DLD1 (cell line): Measurements from ENCODE around the gene HMOX2.

Experiments used
- in situ Hi-C: cut with HindIII; loops from 2 replicates; pipeline ENCODE4 v1.10.0; 2017; ENCODE audit warnings: low sequenced_read_pairs

Gene HMOX2, protein sequence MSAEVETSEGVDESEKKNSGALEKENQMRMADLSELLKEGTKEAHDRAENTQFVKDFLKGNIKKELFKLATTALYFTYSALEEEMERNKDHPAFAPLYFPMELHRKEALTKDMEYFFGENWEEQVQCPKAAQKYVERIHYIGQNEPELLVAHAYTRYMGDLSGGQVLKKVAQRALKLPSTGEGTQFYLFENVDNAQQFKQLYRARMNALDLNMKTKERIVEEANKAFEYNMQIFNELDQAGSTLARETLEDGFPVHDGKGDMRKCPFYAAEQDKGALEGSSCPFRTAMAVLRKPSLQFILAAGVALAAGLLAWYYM

GRCh38 chr16:4475880-4476788 is at the start of gene HMOX2:
Gene HMOX2, plus strand, starts transcription at chr16:4476398. Its CDS starts 29,127 bp downstream, at chr16:4505525.
- in situ Hi-C loops, result no loop called here

- in situ Hi-C loops, result no loop called here
Measured at GRCh38 chr16:4426722-4427372, 49.4 kb upstream of the HMOX2 start.

DNA sequence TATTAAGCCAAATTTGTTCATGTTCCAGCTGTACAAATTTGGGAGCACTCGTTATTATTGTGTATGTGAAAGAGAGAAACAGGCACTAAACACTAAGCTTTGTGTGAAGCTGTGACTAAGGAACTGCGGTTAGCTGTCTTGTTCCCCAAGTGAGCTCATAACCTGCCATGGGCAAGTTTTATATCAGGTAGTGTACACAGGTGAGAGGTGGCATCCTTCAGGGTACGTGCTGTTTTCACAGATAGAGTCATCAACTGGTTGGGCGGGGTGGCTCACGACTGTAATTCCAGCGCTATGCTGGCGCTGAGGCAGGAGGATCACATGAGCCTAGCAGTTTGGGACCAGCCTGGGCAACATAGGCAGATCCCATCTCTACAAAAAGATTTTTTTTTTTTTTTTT is 47.7 kb upstream of the HMOX2 start:
- in situ Hi-C loops, result no loop called here

DNA sequence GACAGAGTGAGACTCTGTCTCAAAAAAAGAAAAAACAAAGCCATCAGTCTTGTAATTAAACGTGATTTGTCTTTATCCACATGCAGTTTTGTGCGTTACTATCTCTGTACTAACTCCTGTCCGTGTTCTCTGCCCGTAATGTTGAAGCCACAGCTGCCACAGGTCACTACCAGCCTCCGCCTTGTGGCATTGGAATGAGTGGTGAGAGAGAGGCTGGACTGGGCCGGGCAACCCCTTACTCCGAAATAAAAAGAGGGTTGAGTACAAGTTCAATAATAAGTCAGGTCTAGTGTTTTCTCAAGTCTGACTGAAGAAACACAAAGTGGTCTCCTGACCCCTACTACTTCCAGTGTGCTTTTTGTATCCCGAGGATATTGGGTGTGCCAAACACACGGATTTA is 45.2 kb upstream of the HMOX2 start:
- in situ Hi-C loops, result no loop called here

DNA sequence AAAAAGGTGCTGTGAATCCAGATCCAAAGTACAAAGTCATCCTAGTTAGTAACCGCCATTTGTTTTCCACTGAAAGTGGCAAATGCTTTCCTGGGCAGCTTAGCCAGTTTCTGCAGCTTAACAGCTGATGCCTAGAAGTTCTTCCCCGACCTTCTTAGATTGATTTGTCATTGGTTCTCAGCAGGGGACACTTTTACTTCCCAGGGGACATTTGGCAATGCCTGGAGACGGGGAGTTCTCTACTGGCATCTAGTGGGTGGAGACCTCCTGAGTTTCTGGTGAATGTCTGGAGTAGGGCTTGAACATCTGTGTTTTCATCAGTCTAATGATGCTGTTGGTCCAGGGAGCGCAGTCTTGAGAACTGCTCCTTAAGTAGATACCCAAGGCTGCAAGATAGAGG is 43.0 kb upstream of the HMOX2 start:
- in situ Hi-C loops, result no loop called here

- in situ Hi-C loops, result no loop called here
Measured at GRCh38 chr16:4433914-4434787, 42.0 kb upstream of the HMOX2 start.

DNA sequence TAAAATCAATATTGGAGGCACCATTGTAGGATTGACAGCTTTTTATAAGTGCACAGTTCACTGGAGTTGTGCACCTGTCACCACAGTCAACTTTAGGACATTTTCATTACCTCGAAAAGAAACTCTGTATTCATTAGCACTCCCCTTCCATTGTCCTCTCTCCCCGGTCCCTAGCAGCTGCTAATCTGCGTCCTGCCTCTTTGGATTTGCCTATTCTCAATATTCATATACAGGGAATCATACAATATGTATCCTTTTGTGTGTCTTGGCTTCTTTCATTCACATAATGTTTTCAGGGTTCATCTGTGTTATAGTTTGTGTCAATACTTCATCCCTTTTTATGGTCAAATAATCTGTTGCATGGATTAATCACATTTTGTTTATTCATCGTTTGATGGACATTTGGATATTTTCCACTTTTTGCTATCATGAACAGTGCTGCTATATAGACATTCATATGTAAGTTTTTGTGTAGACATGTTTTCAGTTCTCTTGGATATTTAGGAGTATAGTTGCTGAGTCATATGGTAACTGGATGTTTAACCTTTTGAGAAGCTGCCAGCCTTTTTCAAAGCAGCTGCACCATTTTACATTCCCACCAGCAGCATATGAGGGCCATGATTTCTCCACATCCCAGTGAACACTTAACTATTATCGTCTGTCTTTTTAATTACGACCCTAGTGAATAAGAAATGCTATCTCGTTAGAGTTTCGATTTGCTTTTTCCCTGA is 40.7 kb upstream of the HMOX2 start:
- in situ Hi-C loops, result no loop called here

DNA sequence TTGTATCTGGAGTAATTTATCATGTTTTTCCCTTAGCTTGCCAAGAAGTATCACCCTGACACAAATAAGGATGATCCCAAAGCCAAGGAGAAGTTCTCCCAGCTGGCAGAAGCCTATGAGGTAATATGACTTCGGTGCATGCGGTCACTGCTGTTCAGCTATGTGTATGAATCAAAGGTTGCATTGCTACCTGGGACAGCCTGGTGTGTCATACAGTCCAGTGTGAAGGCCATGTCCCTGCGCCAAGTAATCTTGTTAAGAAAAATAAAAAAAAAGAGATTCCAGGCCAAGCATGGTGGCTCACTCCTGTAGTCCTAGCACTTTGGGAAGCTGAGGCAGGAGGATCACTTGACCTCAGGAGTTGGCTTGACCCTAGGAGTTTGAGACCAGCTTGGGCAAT is 38.8 kb upstream of the HMOX2 start:
- in situ Hi-C loops, result no loop called here

GRCh38 chr16:4442371-4442770 is 33.8 kb upstream of the HMOX2 start:
- in situ Hi-C loops, result no loop called here

DNA sequence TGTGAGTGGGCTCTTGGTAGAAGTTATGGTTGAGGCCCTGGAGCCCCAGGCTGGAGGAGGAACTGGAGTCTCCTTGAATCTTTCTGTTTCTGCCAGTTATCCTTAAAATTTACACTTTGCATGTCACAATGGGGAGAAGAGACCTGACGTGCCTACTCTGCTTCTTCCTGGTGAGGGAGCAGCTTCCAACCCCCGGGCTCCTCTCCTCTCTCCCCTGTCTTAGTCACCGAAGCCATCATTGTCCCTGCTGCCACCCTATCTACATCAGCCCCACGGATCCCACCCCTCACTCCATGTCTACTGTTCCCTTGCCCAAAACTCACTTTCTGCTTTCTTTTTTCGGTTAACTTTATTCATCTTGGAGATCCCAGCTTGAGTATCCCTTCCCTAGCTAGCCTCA is 32.9 kb upstream of the HMOX2 start:
- in situ Hi-C loops, result no loop called here

- in situ Hi-C loops, result no loop called here
Measured at GRCh38 chr16:4443986-4444385, 32.2 kb upstream of the HMOX2 start.

GRCh38 chr16:4450430-4450829 is 25.8 kb upstream of the HMOX2 start:
- in situ Hi-C loops, result no loop called here

GRCh38 chr16:4450931-4451519 is 25.2 kb upstream of the HMOX2 start:
- in situ Hi-C loops, result no loop called here

DNA sequence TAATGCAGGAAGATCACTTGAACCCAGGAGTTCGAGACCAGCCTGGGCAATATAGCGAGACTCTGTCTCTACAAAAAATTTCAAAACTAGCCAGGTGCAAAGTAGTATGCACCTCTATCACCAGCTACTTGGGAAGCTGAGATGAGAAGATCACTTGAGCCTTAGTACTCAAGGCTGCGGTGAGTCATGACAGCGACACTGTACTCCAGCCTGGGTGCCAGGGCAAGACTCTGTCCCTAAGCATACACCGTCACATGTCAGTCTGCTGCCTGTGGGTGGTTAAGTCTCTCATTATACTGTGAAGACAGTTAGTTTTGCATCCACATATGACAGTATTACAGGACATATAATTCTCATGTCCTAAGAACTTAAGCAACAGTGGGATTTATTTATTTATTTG is 23.5 kb upstream of the HMOX2 start:
- in situ Hi-C loops, result no loop called here

DNA sequence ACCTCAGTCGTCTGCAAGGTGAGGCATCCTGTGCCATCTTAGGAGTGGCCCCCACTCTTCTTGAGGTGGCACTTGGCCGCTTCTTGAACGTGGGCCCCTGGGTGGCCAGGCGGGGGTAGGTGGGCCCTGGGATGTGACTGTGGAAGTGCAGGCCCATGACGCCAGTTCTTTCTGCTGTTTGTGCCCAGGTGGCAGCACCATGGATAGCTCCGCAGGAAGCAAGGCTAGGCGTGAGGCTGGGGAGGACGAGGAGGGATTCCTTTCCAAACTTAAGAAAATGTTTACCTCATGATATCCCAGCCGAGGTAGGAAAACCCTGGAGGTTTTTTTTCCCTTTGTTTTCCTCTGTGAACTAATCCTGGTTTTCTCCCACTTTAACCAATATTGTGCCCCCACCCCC is 21.6 kb upstream of the HMOX2 start:
- in situ Hi-C loops, result no loop called here

DNA sequence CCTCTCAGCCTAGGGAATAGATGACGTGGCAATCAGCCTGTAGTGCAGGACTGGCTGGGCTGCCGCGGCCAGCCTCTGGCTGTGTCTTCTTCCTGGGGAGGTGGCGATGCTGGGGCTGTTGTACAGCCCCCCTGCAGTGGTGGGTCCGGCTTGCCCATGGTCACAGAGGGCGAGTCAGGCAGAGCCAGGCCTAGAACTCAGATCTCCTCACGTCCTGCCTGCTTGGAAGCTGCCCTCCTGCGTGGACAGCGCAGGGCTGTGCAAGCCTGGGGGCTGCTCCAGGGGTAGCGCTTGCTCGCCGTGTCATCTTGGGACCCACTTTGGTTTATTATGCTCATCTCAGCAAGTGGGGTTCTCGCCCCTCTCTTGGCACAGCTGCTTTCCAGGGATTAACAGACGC is 21.1 kb upstream of the HMOX2 start:
- in situ Hi-C loops, result no loop called here

DNA sequence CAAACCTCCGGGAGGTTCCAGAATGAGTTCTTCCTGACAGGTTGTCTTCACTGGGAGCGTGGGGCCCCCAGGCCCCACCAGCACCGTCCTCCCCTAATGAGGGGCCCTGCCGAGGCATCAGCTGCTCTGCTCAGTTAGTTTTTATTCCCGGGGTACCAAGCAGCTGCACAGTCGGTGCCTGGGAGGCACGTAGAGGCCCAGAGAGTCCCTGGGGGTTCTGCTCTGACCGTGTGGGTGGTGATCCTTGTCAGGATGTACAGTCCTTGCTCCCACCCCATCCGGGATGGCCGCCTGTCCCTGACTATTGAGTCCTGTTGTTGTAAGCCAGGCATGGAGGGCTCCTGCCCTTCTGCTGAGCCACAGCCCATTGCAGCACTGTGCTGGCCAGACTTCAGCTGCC is 20.2 kb upstream of the HMOX2 start:
- in situ Hi-C loops, result no loop called here

DNA sequence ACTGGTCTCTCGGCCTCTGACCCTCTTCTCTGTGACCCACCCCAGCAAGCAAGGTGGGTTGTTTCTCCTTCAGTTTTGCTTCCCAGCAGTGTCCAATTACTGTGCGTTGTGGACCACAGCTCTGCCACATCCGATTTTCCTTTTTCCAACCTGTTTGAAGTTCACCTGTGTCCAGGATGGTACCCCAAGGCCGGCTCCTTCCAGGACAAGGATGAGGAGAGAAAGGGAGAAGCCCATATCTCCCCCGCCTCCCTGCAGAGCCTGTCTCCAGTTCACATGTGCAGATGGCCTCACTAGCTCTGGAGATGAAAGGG is 15.3 kb upstream of the HMOX2 start:
- in situ Hi-C loops, result no loop called here

DNA sequence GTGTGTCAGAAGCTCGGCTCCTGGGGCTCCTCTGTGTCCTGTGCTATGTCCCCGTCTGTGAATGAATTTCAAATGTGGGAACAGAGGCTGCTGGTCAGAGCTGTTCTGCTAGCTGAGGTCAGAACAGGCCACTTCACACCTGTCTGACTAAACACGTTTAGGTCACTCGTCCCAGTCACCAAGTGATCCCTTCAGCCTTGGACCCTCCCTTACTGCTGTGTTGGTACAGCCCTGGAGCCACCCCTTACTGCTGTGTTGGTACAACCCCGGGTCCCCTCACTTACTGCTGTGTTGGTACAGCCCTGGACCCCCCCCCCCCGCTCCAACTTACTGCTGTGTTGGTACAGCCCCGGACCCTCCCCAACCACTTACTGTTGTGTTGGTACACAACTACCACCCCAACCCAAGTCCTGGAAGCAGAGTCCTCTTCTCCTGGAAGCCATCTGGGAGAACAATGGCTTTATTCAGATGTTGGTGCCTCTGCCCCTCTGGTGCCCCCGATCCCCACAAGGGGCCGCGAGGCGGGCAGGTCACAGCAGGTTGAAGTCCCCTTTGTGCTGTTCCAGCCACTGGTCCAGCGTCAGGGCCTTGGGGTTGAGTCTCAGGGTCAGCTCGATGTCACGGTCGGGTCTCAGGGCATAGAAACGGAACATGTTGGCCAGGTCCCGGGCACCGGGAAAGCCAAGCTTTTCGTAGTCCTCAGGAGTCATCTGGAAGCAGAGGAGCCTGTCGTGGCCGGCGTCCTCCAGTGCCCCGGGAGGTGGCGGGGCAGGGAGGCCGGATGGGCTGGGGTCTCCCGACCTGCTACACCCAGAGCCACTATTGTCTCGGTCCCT is 14.7 kb upstream of the HMOX2 start:
- in situ Hi-C loops, result no loop called here
